Measurements from ENCODE around the gene PXDN.
A peak's percentile ranks its signal among the peaks of the same experiment; 100 is the strongest.
"Not testable (repeated sequence)": the region's sequence is repeated elsewhere in the genome, so short reads cannot be mapped to it uniquely, and the experiment has no call there.

PXDN gene

DNA sequence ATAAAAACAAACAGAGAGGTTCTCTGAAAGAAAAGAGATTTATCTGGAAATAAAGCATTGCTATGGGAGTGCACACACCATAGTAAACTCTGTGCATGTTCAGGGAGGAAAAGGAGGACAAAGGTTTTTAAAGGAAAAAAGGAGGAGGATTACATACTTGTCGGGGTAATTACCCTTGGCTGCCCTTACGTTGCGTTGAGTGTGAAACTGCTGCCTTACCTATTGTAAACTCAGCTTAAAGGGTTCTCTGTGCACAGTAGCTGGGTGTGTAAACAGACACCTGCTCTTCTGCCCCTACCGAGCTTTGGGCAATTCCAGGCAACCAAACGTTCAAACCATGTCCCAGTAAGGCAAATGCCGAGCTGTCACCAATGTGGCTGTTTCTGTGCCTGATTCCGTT is 29.6 kb upstream of the PXDN start:
- DNase-seq = no peak

DNA sequence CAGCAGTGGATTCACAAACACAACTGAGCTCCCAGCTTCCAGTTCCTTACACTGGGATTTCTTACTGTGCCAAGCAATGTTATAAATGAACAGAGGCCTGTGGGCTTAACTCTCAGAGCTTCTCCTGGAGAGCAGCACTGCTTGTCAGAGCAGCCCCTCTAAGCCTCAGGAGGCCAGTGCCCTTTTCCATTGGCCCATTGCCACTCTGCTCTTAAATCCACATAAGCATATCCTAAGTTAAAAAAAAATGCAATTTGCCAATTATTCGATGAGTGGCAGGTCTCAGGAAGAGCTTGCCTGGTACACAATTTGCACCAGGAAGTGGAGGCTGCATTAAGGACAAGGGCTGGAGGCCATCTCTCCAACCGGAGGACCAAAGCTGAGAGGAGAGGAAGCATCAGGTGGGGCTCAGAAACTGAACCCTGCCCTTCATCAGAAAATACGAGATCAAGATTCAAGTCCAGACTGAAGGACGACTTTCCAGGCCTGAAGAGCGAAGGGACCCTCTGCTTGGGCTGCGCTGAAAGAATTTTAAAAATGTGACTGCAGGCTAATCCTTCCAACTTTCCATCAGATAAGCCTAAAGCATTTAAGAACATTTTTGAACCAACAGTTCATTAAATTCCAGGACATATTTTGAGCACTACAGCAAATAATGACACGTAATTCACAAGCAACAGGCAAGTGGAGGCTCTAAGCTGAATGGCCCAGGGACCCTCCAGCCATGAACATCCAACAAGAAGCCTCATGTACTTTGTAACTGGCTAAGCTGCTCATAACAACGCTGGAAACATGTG is 28.4 kb upstream of the PXDN start:
- no peak for DNase-seq

DNA sequence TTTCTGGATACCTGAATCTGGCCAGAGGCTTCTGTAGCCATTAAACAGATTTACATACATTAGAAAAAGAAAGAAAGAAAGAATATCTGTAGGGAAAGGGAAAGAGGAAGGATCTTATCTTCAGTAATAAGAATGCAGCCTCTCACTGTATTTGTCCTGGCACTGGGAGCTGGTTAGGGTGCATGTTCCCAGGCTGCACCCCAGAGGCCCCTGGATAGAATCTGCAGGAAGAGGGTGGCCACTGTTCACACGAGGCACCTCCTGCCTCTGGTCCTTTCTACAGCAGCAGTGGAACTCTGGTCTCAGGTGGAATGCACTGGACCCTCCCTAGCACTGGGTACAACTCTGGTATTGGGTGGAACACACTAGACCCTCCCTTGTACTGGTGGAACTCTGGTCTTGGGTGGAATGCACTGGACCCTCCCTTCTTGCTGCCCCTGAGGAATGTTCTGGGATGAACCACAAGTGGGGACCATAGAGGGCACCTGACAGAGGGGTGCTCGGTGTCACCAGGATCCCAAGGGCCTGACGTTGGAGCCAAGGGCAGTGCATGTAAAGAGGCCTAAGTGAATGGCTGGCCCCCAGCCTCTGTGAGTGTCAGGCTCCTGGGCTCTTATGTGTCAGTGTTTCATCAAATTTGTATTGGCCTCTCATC is 27.4 kb upstream of the PXDN start:
- DNase-seq = no peak

DNA sequence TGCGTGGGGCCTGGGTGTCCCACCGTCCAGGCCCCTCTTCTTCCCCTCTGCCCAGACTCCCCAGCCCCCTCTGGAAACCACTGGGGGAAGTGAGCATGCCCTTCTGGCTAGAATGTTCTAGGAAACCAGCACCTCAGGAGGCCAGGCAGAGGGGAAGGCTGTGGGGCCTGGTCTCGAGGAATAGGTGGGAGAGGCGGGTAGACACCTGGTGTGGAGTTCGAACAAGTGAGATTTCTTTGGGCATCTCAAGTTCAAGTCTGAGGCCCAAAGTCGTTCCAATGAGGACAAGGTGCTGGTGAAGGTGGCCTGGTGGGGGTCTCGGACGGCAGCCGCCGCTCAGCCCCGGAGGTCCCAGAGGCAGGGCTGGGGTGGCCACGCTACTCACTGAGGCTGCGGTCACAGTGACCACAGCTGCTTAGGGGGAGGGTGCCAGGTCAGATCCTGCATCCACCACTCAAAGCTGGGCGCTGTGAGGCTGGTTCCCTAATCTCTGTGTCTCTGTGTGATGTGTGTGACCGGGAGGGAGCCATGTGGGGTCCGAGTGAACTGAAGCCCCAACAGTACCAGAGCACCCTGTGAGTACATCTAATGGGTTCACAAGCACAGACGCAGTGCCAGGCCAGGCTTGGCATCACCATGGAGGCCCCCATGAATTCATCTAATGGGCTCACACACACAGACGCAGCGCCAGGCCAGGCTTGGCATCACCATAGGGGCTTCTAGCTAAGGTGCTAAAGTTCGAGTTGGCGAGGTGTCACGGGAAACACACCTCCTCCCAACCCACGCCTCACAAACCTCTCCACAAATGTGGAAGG is 26.5 kb upstream of the PXDN start:
- DNase-seq = no peak

DNA sequence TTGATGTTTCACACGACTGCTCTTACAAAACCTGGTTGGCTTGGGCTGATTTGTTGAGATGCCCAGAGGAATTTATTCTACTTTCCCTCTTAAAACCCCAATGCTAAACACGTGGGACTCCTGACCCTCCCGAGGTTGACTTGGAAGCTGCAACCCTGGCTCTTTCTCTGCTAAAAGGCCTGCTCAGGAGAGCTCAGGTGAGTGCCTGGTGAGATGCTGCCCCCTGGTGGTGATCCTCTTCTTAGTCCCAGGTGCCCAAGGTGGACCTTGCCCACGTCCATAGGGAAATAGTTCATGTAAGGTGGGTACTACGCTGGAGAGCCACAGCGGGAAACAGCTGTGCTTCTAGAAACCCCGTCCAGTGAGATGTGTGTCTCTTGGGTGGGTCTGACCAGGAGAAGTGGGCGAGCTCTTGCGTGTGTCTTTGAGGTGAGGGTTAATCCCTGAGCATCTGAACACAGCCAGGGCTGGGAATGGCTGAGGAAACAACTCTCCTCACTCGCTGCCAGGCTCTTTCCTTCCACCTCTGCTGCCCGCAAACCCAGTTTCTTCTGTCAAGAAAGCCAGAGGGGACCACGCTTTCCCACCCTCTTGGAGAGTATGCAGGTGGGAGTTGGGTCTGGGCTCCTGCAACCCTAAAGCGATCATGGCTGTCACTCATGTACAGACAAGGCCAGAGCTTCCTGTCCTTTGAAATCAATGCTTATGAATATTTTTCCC is 25.5 kb upstream of the PXDN start:
- peak in 1 of 2 donors; percentile 3 for DNase-seq

DNA sequence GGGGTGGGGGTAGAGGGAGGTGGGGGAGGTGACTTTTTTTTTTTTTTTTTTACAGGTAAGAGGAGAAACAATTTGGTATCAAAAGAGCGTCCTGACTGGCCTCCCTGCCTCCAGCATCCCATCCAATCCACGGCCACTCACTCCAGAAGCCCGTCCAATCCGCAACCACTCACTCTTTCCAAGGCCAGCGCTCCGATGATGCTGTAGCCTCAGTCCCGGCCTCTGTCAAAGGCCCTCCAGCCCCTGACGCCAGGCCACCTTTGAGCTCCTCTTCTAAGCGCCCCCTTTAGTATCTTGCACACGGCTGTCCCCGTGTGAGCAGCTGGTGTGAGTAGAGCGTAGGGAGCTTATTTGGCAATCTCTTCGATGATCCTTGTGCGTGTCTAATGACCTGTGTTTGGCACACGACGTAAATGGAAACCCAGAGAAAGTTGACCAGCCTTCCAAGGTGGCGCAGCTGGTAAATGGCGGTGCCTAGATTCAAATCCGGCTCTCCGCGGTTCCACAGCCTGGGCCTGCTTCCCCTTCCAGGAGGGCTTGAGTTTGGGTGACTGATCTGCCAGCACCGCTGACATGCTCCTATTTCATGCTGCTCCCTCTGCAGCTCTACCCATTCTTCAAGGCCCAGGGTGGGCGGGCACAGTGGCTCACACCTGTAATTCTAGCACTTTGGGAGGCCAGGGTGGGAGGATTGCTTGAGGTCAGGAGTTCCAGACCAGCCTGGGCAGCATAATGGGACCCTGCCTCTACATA is 23.8 kb upstream of the PXDN start:
- no peak for DNase-seq

DNA sequence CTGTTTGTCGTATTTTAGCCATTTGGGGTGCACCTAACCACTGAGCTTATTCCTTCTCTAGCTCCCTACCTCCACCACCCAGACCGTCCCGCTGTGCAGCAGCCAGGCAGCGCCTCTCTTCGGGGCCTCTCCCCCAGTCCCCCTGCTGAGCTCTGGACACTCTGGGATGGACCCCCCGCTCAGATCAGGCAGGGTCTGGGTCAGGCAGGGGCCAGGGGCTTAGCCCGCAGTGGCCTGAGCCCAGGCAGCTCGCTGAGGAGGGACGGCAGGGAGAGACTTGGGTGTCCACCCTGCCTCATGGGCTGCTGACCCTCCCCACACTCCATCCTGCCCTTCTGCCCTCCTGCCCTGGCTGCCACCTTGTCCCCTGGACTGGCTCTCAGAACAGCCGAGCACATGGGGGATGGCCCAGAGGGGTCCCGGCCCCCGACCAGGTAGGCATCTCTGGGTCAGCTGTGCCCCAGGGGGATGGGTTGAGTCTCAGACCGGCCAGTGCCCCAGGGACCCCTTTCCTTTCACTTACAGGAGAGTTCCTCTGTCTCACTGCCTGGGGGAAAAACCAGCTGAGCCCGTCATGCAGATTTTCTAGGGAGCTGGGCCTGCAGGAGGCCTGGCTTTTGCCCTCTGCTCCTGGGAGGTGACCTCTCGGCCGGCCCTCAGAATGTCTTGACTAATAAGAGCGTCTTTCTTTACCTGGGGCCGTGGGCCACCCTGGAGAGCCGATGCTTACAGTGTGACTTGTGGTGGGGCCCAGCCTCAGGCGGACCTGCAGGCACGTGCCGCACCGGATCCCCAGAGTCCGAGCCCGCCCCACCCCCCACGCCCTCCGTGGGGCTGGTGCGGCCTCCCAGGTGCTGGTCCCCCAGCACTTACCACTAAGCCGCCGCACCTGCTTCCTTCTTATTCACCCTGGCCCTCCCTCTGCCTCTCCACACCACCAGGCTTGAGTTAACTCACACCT is 22.8 kb upstream of the PXDN start:
- no peak for DNase-seq

DNA sequence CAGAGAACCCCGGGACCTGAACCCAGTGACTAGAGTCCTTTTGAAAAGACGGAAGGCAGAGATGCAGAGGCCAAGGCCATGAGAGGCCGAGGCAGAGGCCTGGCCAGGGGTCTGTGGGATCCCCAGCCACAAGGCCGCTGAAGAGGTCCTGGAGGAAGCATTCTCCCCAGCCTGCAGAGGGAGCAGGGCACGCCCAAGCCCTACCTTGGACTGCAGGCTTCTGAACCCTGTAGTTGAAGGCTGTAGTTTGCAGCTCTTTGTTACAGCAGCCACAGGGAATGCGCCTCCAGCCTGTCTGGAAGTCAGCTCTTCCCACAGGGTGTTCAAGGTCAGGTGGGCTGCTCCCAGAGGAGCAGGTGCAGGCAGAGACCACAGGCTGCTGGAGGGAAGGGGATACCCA is 22.1 kb upstream of the PXDN start:
- DNase-seq = no peak

DNA sequence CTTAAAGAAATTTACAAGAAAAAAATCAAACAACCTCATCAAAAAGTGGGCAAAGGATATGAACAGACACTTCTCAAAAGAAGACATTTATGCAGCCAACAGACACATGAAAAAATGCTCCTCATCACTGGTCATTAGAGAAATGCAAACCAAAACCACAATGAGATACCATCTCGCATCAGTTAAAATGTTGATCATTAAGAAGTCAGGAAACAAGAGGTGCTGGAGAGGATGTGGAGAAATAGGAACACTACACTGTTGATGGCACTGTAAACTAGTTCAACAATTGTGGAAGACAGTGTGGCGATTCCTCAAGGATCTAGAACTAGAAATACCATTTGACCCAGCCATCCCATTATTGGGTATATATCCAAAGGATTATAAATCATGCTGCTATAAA is 20.9 kb upstream of the PXDN start:
- not testable (repeated sequence) for DNase-seq

DNA sequence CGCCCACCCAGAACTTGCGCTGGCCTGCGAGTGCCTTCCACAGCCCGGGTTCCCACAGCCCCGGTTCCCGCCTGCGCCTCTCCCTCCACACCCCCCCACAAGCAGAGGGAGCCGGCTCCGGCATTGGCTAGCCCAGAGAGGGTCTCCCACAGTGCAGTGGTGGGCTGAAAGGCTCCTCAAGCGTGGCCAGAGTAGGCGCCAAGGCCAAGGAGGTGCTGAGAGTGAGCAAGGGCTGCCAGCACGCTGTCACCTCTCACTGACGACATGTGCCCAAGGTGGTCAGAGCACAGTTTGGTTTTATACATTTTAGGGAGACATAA is 15.3 kb upstream of the PXDN start:
- DNase-seq = no peak

DNA sequence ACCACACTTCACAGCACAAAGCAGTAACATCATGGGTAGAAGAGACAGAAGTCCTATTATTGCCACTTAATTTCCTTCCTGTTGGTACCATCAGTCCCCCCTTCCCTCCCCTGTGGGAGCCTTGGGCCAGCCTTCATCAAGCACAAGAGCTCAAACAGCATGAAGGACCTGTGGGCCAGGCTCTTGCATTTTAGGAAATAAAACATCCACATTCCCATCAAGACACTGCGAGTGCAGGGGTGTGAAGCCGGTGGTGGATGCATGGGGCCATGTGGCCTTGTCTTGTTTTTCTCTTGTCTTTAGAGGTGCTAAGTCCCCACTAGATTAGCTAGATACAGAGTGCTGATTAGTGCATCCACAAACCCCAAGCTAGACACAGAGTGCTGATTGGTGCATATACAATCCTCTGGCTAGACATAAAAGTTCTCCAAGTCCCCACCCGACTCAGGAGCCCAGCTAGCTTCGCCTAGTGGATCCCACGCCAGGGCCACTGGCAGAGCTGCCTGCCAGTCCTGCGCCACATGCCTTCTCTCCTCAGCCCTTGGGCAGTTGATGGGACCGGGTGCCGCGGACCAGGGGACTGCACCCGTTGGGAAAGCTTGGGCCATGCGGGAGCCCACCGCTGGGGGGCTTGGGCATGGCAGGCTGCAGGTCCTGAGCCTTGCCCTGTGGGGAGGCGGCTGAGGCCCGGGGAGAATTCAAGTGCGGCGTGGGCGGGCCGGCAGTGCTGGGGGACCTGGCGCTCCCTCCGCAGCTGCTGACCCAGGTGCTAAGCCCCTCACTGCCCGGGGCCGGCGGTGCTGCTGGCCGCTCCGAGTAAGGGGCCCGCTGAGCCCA is 14.7 kb upstream of the PXDN start:
- no peak for DNase-seq

DNA sequence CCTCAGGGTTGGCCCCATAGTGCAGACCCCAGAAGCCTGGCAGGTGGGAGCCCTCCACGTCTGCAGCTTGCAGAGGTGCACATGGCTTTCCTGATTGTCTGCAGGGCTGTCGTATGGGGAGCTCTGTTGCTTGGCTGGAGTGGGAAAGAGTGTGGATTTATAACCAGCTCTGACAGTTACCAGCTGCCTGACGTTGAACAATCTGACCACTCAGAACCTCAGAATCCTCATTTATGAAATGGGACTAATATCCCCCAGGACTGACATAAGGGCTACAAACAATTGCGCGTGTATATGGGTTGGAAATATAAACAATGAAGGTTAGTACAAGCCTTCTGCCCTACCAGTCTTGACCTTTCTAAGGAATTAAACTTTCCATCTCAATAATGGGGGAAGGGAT is 13.9 kb upstream of the PXDN start:
- DNase-seq = no peak

DNA sequence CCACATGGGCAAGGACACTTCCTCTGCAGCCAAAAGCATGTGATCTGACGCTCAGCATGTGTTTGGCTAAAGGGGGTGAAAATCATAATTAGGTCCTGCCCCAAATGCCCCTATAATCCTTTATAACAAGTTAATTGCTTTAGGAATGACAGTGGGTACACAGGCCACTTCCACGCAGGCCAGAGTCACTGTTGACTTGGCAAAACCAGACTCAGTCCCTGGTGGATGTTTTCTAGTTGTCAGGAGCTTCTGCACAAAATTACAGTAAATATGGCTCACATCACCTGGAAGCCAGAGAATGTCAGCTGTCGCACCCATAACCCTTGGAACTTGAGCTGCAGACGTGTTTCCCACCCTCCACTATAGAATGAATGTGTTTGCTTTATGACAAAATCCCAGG is 13.3 kb upstream of the PXDN start:
- DNase-seq = no peak

DNA sequence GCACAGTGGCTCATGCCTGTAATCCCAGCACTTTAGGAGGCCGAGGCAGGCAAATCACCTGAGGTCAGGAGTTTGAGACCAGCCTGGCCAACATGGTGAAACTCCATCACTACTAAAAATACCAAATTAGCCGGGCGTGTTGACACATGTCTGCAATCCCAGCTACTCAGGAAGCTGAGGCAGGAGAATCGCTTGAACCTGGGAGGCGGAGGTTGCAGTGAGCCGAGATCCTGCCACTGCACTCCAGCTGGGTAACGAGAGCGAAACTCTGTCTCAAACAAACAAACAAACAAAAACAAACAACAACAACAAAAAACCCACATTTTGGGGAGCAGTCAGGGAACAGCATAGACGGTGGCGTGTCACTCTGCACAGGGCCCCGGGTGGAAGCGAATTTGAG is 12.8 kb upstream of the PXDN start:
- not testable (repeated sequence) for DNase-seq

DNA sequence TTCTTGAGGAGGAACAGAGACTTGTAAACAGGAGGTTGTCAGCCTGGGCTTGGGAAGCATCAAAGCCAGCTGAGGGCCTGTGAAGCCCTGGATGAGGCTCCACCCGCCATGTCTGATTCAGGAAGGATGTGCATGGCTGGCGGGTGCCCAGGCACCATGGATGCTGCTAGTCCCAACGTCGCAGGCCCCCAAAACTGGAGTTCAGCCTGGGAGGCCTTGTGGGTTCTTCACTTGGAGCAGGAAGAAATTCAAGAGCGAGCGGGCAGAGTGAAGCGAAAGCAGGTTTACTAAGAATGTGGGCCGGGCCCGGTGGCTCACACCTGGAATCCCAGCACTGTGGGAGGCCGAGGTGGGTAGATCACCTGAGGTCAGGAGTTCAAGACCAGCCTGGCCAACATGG is 12.1 kb upstream of the PXDN start:
- DNase-seq = no peak

DNA sequence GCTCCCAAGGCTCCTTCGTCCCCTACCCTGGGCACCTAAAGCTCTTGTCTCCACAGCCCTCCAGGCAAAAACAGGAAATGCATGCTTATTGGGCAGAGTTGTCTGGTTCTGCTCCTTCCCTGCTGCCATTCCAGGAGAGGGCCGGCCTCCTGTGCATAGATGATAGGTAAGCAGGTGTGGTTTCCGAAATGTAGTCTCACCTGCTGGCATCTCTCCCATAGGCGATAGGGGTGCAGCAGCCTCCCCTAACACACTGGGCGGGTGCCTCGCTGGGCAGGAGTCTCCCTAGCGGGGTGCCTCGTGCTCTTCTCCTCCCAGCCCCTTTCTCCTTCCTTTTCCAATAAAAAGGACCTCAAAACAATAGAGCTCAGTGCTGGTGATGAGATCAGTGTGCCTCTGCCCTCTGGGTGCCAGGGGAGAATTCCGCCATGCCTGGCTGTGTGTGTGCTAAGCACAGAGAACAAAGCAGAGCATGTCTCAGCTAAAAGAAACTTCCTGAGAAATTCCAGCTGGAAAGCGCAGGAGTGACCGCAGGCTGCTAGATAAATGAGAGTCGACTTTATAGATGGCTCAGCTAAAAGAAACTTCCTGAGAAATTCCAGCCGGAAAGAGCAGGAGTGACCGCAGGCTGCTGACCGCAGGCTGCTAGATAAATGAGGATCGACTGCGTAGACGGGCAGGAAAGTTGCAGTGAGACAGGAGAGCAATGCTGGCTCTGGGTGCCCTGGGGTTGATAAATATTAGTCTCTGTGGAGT is 11.3 kb upstream of the PXDN start:
- DNase-seq = no peak

DNA sequence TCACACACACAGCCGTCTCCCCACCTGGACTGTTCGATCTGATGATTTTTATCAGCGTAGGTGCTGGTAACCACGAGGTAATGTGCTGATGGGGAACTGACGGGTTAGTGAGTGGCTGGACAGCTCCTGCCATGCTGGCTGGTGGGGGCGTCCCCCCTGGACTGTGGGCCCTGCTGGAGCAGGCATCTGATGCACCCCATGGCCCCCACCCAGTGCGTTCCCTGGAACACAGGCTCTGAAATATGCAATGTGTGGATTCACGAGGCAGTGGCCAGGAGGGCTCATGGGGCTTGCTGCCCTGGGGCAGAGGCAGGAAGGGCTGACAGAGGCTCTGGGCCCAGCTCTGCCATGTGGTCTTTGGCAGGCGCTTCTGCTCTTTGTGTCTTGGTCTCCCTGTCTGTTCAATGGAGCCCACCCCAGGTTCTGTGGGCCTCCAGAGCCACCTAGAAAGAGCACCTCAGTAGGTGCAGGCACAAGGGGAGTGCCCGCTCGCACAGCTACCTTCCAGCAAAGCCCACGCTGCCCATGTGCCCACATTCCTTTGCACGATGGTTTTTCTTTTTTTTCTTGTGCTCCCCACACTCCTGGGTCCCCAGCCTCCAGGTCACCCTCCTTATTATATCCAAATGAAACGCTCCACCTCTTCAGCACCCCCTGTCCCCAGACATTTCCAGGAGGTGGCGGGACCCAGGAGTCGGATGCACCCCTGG is 10.3 kb upstream of the PXDN start:
- no peak for DNase-seq

DNA sequence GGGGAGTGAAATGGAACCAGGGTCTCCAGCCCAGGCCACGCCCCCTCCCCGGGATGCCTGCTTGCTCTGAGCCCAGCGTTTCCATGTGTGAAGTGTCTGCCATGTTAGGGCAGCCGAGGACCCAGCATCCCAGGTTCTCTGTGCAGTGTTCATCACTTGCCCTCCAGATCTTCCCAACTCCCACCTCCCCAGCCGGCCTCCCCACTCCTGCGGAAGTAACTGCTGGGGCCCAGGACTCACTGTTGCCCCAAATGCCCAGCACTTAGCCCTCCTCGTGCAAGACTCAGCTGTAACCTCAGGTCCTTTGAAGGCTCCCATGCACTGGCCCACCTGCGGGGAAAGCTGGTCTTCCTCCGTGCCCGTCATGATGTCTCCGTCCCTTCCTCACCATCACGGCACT is 9.7 kb upstream of the PXDN start:
- no peak for DNase-seq

DNA sequence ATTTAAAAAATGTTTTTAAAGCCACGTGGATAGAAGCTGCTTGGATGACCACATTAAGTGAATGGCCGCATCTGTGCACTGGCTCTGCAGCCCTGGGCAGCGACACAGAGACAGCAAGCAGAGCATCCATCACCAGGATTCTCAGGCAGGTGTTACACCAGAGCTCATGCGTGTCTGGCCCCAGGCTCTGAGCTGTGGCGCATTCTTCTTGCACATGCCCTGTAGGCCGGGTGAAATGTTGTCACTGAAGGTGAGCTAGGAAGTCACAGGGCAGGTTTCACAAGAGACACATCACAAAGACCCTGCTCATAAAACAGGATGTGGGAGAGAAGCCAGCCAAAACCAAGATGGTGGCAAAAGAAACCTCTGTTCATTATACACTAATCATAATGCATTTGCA is 8.4 kb upstream of the PXDN start:
- no peak for DNase-seq

All from inflammatory macrophage (primary cell).